ENCODE results near the gene LRRC47.
A peak's percentile ranks its signal among the peaks of the same experiment; 100 is the strongest.

LRRC47 gene

GRCh38 chr1:3796215-3797061 lies at the start of gene LRRC47:
TSS of gene LRRC47 (minus strand) at chr1:3796498. CDS start at chr1:3796476, 22 bp downstream.
- in situ Hi-C loops (cut with HindIII; ENCODE audit: low pct_unique_long_range_greater_than_20kb, low sequenced_read_pairs) = no loop called here
- peak; percentile 90 to 92 for DNase-seq (ENCODE audit: low read depth in 1 of 2, low spot score in 1 of 2)

GRCh38 chr1:3842912-3843311 lies 46.6 kb upstream of the LRRC47 start:
- DNase-seq (ENCODE audit: low read depth in 1 of 2, low spot score in 1 of 2) = no peak
- TF ChIP-seq JUND (IDR thresholded peaks at IDR 0.05; ENCODE audit: low read depth) = no peak
- in situ Hi-C loops (cut with HindIII; ENCODE audit: low pct_unique_long_range_greater_than_20kb, low sequenced_read_pairs) = no loop called here

More at GRCh38 chr1:3796215-3797061, at the start of gene LRRC47:
- TF ChIP-seq JUND (IDR thresholded peaks at IDR 0.05; ENCODE audit: low read depth) = no peak

- no peak for TF ChIP-seq JUND (IDR thresholded peaks at IDR 0.05; ENCODE audit: low read depth)
- in situ Hi-C loops (cut with HindIII; ENCODE audit: low pct_unique_long_range_greater_than_20kb, low sequenced_read_pairs) = no loop called here
- DNase-seq (ENCODE audit: low read depth in 1 of 2, low spot score in 1 of 2) = no peak
These were observed 45.2 kb upstream of the LRRC47 start for GRCh38 chr1:3841491-3841890.

- in situ Hi-C loops (cut with HindIII; ENCODE audit: low pct_unique_long_range_greater_than_20kb, low sequenced_read_pairs) = no loop called here
- no peak for TF ChIP-seq JUND (IDR thresholded peaks at IDR 0.05; ENCODE audit: low read depth)
- DNase-seq (ENCODE audit: low read depth in 1 of 2, low spot score in 1 of 2) = no peak
These were observed 42.5 kb upstream of the LRRC47 start for GRCh38 chr1:3838788-3839187.

- no peak for TF ChIP-seq JUND (IDR thresholded peaks at IDR 0.05; ENCODE audit: low read depth)
- DNase-seq (ENCODE audit: low read depth in 1 of 2, low spot score in 1 of 2) = no peak
- in situ Hi-C loops (cut with HindIII; ENCODE audit: low pct_unique_long_range_greater_than_20kb, low sequenced_read_pairs) = no loop called here
These were observed 41.4 kb upstream of the LRRC47 start for GRCh38 chr1:3837685-3838084.

GRCh38 chr1:3837200-3837599 lies 40.9 kb upstream of the LRRC47 start:
- in situ Hi-C loops (cut with HindIII; ENCODE audit: low pct_unique_long_range_greater_than_20kb, low sequenced_read_pairs) = no loop called here
- TF ChIP-seq JUND (IDR thresholded peaks at IDR 0.05; ENCODE audit: low read depth) = no peak
- DNase-seq (ENCODE audit: low read depth in 1 of 2, low spot score in 1 of 2) = no peak

- in situ Hi-C loops (cut with HindIII; ENCODE audit: low pct_unique_long_range_greater_than_20kb, low sequenced_read_pairs) = no loop called here
- TF ChIP-seq JUND (IDR thresholded peaks at IDR 0.05; ENCODE audit: low read depth) = no peak
These were observed 40.1 kb upstream of the LRRC47 start for GRCh38 chr1:3836421-3836820.

GRCh38 chr1:3834701-3835100 lies 38.4 kb upstream of the LRRC47 start:
- no peak for TF ChIP-seq JUND (IDR thresholded peaks at IDR 0.05; ENCODE audit: low read depth)
- DNase-seq (ENCODE audit: low read depth in 1 of 2, low spot score in 1 of 2) = no peak
- in situ Hi-C loops (cut with HindIII; ENCODE audit: low pct_unique_long_range_greater_than_20kb, low sequenced_read_pairs) = no loop called here

More at GRCh38 chr1:3836421-3836820, 40.1 kb upstream of the LRRC47 start:
- no peak for DNase-seq (ENCODE audit: low read depth in 1 of 2, low spot score in 1 of 2)

- in situ Hi-C loops (cut with HindIII; ENCODE audit: low pct_unique_long_range_greater_than_20kb, low sequenced_read_pairs) = no loop called here
- TF ChIP-seq JUND (IDR thresholded peaks at IDR 0.05; ENCODE audit: low read depth) = no peak
- DNase-seq (ENCODE audit: low read depth in 1 of 2, low spot score in 1 of 2) = no peak
These were observed 35.4 kb upstream of the LRRC47 start for GRCh38 chr1:3831689-3832088.

- DNase-seq (ENCODE audit: low read depth in 1 of 2, low spot score in 1 of 2) = no peak
- no peak for TF ChIP-seq JUND (IDR thresholded peaks at IDR 0.05; ENCODE audit: low read depth)
- in situ Hi-C loops (cut with HindIII; ENCODE audit: low pct_unique_long_range_greater_than_20kb, low sequenced_read_pairs) = no loop called here
These were observed 32.1 kb upstream of the LRRC47 start for GRCh38 chr1:3828391-3828790.

GRCh38 chr1:3827813-3828307 lies 31.6 kb upstream of the LRRC47 start:
- in situ Hi-C loops (cut with HindIII; ENCODE audit: low pct_unique_long_range_greater_than_20kb, low sequenced_read_pairs) = no loop called here
- no peak for TF ChIP-seq JUND (IDR thresholded peaks at IDR 0.05; ENCODE audit: low read depth)
- DNase-seq (ENCODE audit: low read depth in 1 of 2, low spot score in 1 of 2) = no peak

GRCh38 chr1:3825356-3825755 lies 29.1 kb upstream of the LRRC47 start:
- no peak for TF ChIP-seq JUND (IDR thresholded peaks at IDR 0.05; ENCODE audit: low read depth)
- DNase-seq (ENCODE audit: low read depth in 1 of 2, low spot score in 1 of 2) = no peak
- in situ Hi-C loops (cut with HindIII; ENCODE audit: low pct_unique_long_range_greater_than_20kb, low sequenced_read_pairs) = no loop called here

- DNase-seq (ENCODE audit: low read depth in 1 of 2, low spot score in 1 of 2) = no peak
- in situ Hi-C loops (cut with HindIII; ENCODE audit: low pct_unique_long_range_greater_than_20kb, low sequenced_read_pairs) = no loop called here
- no peak for TF ChIP-seq JUND (IDR thresholded peaks at IDR 0.05; ENCODE audit: low read depth)
These were observed 28.4 kb upstream of the LRRC47 start for GRCh38 chr1:3824650-3825049.
